ENCODE measurements around the gene PITPNM3.

DNA sequence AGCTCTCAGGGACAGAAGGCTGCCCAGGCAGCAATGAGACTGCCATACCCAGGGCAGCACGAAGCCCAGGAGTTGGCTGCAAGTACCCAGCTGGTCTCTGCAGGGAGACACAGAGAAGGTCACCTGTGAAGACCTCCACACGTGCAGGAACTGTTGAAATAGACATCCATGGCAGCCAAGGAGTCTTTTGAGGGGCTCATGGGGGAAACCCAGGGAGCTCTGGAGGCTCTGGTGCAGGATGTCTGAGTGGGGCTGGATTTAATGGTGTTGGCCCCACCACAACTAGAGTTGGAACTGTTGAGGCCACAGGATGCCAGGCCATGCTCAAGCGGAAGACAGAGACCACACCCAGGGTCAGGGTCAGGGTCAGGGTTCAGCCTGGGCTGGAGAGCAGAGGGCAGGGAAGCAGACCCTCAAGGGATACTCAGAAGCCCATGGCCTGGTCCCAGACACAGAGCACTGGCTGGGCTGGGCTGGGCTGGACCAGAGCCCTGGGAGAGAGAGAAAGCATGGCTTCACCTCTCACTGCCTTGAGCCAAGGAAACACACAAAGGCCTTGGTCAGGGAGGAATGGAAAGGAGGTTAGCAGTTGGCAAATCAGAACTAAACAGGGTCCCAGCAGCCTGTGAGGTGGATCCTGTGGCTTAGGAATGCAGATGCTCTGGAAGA, 21.4 kb downstream of the PITPNM3 start:
- no peak for TF ChIP-seq CTCF (IDR thresholded peaks at IDR 0.05)
- TF ChIP-seq TCF7L2 (IDR thresholded peaks at IDR 0.05; ENCODE audit: low read depth, low read length) = no peak
- TF ChIP-seq POLR2AphosphoS5 (IDR thresholded peaks at IDR 0.05; ENCODE audit: low read depth, low read length) = no peak
